ENCODE results near the gene EPHX1. TPM values are rescaled to one million over a fixed set of nuclear protein-coding genes. Genes with fewer than 3 reads are reported as not detected.

Gene EPHX1
- total RNA-seq, 1 experiment from 2014 or later = 34.2 TPM

GRCh38 chr1:225842788-225843425, 33.0 kb downstream of the EPHX1 start:
- no peak for DNase-seq (ENCODE audit: low spot score)

GRCh38 chr1:225843426-225843795, 33.5 kb downstream of the EPHX1 start:
- no peak for DNase-seq (ENCODE audit: low spot score)

GRCh38 chr1:225844236-225845061, 34.5 kb downstream of the EPHX1 start:
- no peak for DNase-seq (ENCODE audit: low spot score)

- DNase-seq (ENCODE audit: low spot score) = no peak
Observed at GRCh38 chr1:225845097-225845496, 35.2 kb downstream of the EPHX1 start.

- peak; percentile 75 for DNase-seq (ENCODE audit: low spot score)
Observed at GRCh38 chr1:225845571-225846259, 35.8 kb downstream of the EPHX1 start.

DNA sequence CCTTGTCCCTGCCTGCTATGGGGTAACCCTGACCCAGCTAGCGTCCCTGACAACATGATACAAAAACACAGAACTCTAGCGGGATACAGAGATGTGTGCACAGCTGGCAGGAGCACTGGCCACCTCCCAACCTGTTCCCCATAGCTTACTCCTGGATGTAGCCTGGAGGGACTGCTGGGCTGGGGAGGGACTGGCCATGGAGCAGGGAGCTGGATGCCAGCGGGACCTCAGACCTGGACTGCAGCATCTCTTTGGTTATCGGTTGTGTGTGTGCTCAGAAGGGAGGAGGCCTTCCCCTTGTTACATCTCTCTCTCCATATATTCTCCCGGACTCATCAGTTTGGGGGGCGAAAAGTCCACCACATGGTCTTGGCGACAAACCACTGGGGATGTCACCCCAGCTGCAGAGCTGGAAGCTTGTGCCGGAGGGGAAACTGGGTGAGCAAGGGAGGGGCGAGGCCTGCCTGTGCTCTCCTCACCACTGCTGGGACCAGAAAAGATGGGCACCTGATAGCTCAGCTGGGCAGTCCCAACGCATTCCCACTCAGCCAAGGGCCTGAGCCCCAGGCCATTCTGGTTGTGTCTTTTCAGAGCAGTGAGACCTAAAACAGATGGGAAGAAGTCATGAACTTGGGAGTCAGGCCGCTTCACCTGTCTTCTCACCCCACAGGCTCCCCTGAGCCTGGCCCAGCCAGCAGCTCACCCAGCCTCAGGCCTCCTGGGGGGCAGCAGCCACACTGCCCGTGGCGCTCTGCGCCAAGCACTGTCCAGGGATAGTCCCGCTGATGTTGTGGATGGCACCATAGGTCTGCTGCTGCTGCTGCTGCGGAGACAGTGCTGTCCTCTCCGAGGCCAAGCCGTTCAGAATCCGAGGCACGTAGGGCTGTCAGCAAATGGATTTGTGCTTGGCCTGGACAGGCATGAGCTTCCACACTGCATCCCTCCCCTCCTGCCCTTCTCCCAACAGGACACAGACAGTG, 36.7 kb downstream of the EPHX1 start:
- no peak for DNase-seq (ENCODE audit: low spot score)

DNA sequence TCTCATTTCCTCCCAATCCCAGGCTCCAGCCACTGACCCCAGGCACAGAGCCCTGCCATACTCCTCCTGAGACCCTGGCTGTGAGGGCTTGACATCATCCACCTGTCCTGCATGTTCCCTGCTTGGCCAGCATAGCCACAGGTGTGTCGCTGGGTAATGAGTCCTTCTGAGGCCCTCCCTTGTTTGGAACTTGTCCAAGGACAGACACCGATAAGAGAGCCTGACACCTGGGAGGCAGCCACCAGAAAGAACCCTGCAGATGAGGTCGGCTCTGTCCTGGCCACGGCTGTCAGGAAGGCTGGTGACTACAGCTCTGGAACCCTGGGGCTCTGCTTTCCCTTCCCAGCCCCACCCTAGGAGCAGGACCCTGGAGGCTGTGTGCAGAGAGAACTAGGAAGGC, 37.7 kb downstream of the EPHX1 start:
- no peak for DNase-seq (ENCODE audit: low spot score)

DNA sequence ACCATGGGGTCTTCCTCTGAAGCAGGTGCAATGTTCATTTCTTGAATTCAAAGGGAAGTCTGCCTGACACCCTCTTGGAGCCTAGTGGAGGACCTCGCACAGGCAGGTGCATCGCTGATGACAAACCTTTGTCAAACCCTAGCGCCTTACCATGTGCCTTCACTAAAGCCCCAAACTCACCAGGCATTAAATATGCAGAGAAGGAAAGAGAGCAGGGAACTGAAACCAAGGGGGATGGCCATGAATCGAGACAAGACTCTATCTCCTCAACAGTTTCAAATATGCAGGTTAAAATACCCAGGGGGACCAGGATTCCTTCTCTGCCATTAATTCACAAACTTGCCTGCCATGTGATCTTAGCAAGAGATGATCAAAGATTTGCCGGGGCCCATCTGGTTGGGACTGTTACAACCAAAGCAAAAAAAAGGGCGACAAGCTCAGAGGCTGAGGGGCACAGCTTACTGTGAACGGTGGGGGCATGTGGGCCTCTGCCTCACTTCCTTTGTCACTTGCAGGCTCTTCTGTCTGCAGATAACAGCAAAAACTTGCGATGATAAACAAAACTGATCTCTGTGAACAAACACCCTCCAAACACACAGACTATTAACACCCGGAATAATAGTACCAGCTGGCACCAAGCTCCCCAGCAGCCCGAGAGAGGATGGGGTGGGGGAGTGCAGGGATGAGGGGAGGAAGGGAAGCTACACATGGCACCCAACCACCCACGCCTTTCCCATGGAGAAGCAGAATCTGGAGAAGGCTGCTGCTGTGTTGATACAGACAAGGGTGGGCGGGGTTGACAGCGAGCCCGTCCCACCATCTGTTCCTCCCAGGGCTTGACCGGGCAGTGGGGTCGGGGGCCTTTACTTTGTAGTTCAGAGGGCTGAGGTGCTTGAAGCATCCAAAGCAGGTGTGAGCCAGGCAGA, 38.4 kb downstream of the EPHX1 start:
- DNase-seq (ENCODE audit: low spot score) = no peak

DNA sequence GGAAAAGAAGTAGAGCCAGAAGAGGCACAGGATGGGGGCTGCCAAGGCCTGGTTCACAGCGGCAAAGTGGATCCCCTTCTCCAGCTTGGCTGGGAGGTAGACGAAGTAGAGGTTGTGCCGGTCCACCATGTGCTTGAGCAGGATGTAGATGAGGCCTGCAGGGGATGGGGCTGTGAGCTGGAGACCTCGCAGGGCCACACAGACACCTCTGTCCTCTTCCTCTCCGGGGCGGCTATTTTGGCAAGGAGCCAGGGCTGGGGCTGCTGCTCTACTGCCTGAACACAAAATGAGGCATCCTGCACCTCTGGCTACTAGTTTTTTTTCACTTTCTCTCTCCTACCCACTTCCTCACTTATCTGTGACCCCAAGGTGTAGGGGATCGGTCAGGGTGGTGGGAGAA, 40.0 kb downstream of the EPHX1 start:
- no peak for DNase-seq (ENCODE audit: low spot score)

DNA sequence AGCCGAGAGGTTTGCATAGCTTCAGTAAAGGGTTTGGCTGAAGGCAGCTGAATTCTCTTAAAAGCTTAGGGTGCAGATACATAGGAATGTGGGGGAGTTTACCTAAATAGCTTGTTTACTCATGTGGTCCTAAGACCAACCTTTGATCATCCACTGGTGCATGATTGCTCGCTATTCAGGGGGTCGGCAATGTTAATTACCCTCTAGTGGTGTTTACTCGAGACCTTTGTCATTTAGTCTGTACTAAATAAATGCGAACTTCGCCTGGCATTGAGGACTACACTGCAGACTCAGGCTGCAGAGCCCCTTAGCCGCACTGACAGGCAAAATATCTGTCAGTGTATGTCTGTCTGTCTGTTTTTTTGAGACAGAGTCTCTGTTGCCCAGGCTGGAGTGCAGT, 40.4 kb downstream of the EPHX1 start:
- no peak for DNase-seq (ENCODE audit: low spot score)

DNA sequence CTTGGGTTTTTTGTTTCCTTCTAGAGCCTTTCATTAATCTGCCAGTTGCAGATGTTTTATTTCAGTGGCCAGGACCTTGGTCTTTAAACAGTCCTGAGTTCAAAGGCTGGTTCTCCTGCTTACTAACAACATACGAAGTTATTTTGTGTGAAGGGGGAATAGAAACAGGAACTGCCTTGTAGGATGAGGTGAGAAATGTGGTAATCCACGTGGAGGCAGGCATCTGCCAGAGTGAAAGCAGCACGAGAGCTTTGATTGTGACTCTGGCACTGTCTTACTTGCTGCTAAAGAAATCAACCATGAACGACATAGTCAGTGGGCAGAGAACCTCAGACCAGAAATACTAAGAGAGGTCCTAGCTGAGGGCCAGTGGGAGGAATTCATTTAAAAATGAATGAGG, 41.9 kb downstream of the EPHX1 start:
- no peak for DNase-seq (ENCODE audit: low spot score)

DNA sequence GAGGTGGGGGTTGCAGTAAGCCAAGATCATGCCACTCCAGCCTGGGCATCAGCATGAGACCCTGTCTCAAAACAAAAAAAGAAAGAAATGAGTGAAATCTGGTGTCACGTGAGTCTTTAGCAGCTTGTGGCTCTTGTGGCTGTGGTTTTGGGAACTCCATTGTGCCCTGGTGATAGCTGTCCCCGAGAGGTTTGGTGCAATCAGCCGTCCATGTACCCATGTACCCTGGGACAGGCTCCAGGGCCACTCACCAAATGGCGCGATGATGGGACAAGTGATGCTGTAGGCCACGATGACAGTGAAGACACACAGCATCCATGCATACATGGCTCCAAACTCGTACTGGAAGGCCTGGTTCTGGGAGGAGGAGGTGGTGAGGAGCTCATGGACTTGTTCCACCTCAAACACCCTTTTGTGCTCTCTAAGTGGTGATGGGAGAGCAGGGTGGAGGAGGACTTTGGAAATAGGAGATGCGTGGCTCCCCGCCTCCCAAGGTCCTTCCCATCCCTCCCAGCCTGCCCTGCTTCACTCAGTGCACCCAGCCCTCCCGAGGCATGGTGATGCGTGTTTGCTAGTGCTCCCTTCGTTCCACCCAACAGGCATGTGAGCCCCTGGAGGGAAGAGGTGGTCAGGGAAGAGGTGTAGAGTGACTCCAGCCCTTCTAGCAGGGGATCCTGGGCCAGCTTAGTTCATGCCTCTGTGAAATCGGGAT, 42.6 kb downstream of the EPHX1 start:
- no peak for DNase-seq (ENCODE audit: low spot score)

DNA sequence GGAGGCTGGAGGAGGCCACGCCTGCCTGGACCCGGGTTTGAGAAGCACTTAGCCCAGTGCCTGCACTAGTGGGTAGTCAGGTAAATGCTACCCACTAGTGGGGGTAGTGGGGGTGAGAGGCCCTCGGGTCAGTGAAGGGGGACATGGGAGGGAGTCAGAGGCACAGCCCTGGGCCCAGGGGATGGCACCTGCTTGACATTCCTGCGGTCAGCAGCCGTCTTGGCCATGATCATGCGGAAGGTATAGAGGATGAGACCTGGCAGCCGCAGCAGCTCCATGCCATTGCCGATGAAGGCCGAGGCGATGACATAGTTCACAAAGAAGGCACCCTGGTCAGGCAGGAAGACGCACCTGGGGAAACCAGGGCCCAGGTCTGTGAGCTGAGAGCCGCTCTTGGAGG, 43.5 kb downstream of the EPHX1 start:
- DNase-seq (ENCODE audit: low spot score) = no peak

DNA sequence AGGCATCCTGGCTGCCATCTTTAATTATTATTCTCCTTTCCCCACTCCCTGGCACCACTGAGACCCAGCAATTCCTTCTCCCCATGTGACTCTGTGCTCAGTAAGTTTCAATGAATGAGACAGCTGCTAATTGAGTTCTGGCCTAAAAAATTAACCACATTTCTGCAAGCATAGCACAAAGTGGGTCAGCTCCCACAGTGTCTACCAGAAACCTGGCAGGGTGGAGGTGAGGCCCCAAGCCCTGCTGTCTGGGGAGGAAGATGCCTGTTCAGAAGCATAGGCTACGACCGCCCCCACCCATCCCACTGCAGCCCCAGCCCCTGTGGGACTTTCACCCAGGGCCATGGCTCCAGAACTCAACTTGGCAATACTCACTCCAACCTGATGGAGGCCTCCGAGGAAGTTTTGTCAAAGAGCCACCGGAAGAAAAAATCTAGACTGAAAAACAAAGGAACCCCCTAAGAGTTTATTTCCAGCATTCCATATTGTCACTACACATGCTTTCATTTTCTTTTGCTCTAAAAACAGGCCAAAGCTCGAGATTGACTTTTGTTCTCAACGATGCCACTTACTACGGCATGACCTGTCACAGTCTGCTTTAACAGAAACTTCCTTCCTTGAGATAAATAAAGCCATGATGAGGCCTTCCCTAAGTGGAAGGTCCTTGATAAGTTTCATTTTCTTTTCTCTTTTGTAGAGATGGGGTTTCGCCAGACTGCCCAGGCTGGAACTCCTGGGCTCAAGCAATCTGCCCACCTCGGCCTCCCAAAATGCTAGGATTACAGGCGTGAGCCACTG, 45.8 kb downstream of the EPHX1 start:
- DNase-seq (ENCODE audit: low spot score) = no peak

DNA sequence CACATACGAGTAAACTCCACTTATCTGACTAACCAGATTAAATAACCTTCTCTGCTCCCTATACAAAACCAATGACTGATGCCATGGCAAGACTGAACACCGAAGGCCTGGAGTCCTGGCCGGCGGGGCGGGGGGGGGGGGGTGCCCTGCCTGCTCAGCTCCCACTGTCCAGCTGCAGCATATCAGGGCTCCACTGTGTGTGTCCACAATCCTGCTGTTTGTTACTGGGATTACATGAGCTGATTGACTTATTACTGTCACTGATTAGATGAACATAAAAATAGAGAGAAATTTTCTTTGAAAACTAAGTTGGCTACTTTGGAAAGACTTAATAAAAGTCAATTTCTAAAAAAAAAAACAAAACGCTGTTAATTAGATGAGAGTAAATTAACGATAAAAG, 47.3 kb downstream of the EPHX1 start:
- no peak for DNase-seq (ENCODE audit: low spot score)

DNA sequence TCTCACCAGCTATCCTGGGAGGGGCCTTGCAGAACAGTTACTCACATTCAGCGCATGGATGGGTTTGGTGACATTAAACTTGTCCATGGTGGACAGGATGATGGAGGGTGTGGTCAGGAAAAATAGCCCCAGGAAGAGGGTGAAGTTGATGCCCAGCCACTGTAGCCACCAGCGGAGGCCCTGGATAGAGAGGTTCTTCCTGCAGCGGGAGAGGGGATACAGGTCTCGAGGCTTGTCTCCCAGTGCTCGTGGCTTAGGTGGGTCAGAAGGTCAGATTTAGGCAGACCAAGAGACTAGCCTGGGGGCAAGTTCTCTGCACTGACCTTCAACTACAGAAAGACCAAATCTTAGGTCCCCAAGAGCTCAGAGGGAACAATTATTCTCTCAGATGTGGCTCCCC, 49.2 kb downstream of the EPHX1 start:
- no peak for DNase-seq (ENCODE audit: low spot score)

DNA sequence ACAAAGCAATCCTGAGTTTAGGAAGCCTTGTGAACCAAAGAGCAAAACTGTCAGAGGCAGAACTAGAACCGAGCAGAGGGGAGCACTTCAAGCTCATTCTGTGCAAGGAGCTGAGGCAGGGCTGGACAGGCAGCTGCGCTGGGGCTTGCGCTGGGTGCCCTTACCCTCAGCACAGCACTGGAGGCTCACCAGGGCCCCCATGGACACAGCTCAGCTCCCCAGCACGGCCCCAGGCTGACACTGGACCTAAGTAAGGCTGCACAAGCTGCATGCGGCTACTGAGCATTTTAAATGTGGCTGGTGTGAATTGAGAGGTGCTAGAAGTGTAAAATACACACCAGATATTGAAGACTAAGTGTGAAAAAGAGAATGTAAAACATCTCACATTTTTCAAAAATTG, 50.2 kb downstream of the EPHX1 start:
- no peak for DNase-seq (ENCODE audit: low spot score)

DNA sequence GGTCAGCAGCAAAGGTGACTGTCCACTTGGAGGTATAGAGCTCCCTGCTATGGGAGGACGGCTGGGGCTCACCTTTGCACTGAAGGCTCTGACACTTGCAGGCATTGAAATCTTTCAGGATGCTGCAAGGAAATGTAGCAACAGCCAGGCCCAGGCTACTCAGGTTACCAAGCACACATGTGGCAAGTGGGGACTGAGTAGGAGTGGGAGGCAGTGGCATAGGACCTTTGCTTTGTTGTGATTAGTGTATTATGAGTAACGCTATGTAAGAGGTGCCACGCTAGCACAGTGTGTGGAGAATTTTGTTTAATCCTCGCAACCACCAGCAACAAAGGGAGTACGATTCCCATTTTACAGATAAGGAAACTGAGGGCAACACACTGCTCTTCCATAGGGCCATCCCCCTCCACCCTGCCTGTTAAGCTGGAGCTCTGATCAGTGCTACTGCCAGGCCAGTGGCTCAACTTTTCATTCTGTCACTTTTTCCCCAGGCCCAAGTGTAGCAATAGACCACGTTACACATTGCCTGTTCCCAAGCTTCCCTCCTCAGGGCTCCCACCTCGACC, 51.0 kb downstream of the EPHX1 start:
- DNase-seq (ENCODE audit: low spot score) = no peak

All from A172 (cell line).